NCI-H187 treated with DMSO at 0.1 percent for 48 hours (cell line): ENCODE data around the gene TARS1.
"Not testable (repeated sequence)": the region's sequence is repeated elsewhere in the genome, so short reads cannot be mapped to it uniquely, and the experiment has no call there.

ENCODE experiments used
- DNase-seq: peaks from one replicate; lab custom pipeline; 2025; lab: John Stamatoyannopoulos, UW

The TARS1 gene

GRCh38 chr5:33488558-33489355 lies 48.0 kb downstream of the TARS1 start:
- DNase-seq: no peak

- DNase-seq: no peak
These were observed 48.8 kb downstream of the TARS1 start for GRCh38 chr5:33489481-33490067.

- no peak for DNase-seq
These were observed 49.4 kb downstream of the TARS1 start for GRCh38 chr5:33490071-33490665.

- no peak for DNase-seq
These were observed 51.2 kb downstream of the TARS1 start for GRCh38 chr5:33491941-33492340.

GRCh38 chr5:33494466-33494865 lies 53.7 kb downstream of the TARS1 start:
- DNase-seq: no peak

- no peak for DNase-seq
These were observed 60.5 kb downstream of the TARS1 start for GRCh38 chr5:33501260-33501659.

- DNase-seq: no peak
These were observed 61.1 kb downstream of the TARS1 start for GRCh38 chr5:33501899-33502298.

- DNase-seq: no peak
These were observed 63.8 kb downstream of the TARS1 start for GRCh38 chr5:33504570-33504969.

GRCh38 chr5:33507426-33507825 lies 66.7 kb downstream of the TARS1 start:
- DNase-seq: no peak

GRCh38 chr5:33509036-33509435 lies 68.3 kb downstream of the TARS1 start:
- no peak for DNase-seq

GRCh38 chr5:33513462-33514185 lies 72.9 kb downstream of the TARS1 start:
- DNase-seq: no peak

GRCh38 chr5:33515366-33515765 lies 74.6 kb downstream of the TARS1 start:
- DNase-seq: not testable (repeated sequence)

- DNase-seq: no peak
These were observed 75.7 kb downstream of the TARS1 start for GRCh38 chr5:33516421-33516820.
